ENCODE results near the gene IL1RAP.

The IL1RAP gene

GRCh38 chr3:190684776-190685175, 170.9 kb downstream of the IL1RAP start:
- CTCF ChIA-PET, result no interaction called here
- TF ChIP-seq, protein P1, sequence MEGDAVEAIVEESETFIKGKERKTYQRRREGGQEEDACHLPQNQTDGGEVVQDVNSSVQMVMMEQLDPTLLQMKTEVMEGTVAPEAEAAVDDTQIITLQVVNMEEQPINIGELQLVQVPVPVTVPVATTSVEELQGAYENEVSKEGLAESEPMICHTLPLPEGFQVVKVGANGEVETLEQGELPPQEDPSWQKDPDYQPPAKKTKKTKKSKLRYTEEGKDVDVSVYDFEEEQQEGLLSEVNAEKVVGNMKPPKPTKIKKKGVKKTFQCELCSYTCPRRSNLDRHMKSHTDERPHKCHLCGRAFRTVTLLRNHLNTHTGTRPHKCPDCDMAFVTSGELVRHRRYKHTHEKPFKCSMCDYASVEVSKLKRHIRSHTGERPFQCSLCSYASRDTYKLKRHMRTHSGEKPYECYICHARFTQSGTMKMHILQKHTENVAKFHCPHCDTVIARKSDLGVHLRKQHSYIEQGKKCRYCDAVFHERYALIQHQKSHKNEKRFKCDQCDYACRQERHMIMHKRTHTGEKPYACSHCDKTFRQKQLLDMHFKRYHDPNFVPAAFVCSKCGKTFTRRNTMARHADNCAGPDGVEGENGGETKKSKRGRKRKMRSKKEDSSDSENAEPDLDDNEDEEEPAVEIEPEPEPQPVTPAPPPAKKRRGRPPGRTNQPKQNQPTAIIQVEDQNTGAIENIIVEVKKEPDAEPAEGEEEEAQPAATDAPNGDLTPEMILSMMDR (conservative IDR thresholded peaks at IDR 0.05; ENCODE audit: low read depth), result no peak
- POLR2A ChIA-PET (ENCODE audit: low non-redundant PET), result no interaction called here
- no peak for DNase-seq (ENCODE audit: low spot score)
- H3K27ac ChIP-seq, result no peak overlapping the region

DNA sequence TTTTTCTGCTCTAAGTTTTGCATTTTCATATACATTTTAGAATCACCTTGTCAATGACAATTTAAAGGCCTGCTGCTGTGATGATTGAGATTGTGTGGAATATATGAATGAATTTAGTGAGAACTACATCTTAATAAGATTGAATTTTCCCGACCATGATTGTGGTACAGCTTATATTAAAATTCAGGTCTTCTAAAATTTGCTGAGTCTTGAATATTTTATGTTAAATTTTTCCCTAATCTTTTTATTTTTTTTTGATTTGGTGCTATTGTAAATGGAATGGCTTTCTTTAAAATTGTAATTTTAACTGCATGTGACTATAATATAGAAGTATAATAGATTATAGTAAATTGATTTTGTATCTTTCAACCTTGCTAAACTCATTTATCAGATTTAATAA, 172.1 kb downstream of the IL1RAP start:
- TF ChIP-seq, protein P1 (conservative IDR thresholded peaks at IDR 0.05; ENCODE audit: low read depth), result no peak
- DNase-seq (ENCODE audit: low spot score), result no peak
- H3K27ac ChIP-seq, result no peak overlapping the region
- CTCF ChIA-PET, result interaction anchor here (0.7 kb wide), 1 partner anchor 18 kb away, joined by 3 read pairs; no protein-coding TSS in a partner anchor
- POLR2A ChIA-PET (ENCODE audit: low non-redundant PET), result no interaction called here

GRCh38 chr3:190690246-190690645, 176.4 kb downstream of the IL1RAP start:
- no peak overlapping the region for H3K27ac ChIP-seq
- DNase-seq (ENCODE audit: low spot score), result no peak
- TF ChIP-seq, protein P1 (conservative IDR thresholded peaks at IDR 0.05; ENCODE audit: low read depth), result no peak
- ChIA-PET CTCF (no interaction called here), POLR2A (ENCODE audit: low non-redundant PET) (no interaction called here)

GRCh38 chr3:190692256-190692655, 178.4 kb downstream of the IL1RAP start:
- ChIA-PET POLR2A (ENCODE audit: low non-redundant PET) (no interaction called here), CTCF (no interaction called here)
- no peak for DNase-seq (ENCODE audit: low spot score)
- no peak overlapping the region for H3K27ac ChIP-seq
- TF ChIP-seq, protein P1 (conservative IDR thresholded peaks at IDR 0.05; ENCODE audit: low read depth), result no peak

- DNase-seq (ENCODE audit: low spot score), result no peak
- TF ChIP-seq, protein P1 (conservative IDR thresholded peaks at IDR 0.05; ENCODE audit: low read depth), result no peak
- ChIA-PET CTCF (interaction anchor here (0.6 kb wide), 1 partner anchor 22 kb away, joined by 3 read pairs; no protein-coding TSS in a partner anchor), POLR2A (ENCODE audit: low non-redundant PET) (no interaction called here)
- no peak overlapping the region for H3K27ac ChIP-seq
Observed at GRCh38 chr3:190694335-190695001, 180.6 kb downstream of the IL1RAP start.

GRCh38 chr3:190695225-190695624, 181.3 kb downstream of the IL1RAP start:
- H3K27ac ChIP-seq, result no peak overlapping the region
- CTCF ChIA-PET, result interaction anchor here (0.6 to 0.7 kb wide), 2 partner anchors 112 to 719 kb away, joined by 3 read pairs; no protein-coding TSS in a partner anchor
- POLR2A ChIA-PET (ENCODE audit: low non-redundant PET), result no interaction called here
- DNase-seq (ENCODE audit: low spot score), result no peak
- TF ChIP-seq, protein P1 (conservative IDR thresholded peaks at IDR 0.05; ENCODE audit: low read depth), result no peak
